NB4 (cell line): ENCODE measurements around the gene CCL16.

Source experiments
- CTCF ChIP-seq: IDR thresholded peaks from one replicate; pipeline ENCODE4 v1.5.1; 2012; ENCODE audit warnings: low read depth, low read length
- MAX ChIP-seq: IDR thresholded peaks from 2 replicates; pipeline ENCODE4 v1.6.1; 2011; ENCODE audit warnings: low read depth, low read length
- MYC ChIP-seq: IDR thresholded peaks from 2 replicates; pipeline ENCODE4 v1.6.1; 2011; ENCODE audit warnings: low read depth, low read length
- POLR2A ChIP-seq: IDR thresholded peaks from 2 replicates; pipeline ENCODE4 v1.6.1; 2011; ENCODE audit warnings: mild to moderate bottlenecking; ENCODE audit not compliant: insufficient read length; ENCODE audit errors: extremely low read depth

DNA sequence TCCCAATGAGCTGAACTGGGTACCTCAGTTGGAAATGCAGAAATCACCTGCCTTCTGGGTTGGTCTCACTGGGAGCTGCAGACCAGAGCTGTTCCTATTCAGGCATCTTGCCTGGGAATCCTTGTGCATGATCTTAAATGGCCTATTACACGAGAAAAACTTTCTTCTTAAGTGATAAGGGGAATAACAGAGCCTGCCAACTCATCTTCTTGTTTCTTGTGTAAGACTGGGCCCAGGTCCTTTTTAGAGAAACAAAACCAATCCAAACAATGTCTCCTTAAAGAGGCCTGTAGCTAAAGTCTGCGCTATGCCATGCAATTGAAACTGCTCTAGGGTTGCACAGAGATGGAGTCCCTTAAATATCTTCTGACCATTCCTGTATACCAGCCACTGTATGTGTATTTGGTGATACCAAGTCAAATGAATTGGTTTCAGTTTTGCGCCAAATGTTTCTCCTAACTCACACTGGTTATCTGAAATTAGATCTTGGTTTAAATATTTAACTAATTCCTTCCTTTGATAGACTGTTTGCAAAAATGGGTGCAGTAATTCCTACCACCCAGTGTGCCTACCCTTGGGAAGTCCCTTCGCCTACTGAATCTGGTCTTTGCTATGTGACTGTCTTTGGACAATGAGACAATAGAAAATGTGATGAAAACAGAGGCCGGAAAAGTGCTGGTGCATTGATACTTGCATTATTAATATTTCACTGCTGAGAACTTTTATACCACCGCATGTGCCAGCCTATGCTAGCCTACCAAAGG lies 43.0 kb upstream of the CCL16 start:
- TF ChIP-seq CTCF, result no peak
- TF ChIP-seq POLR2A, result no peak
- no peak for TF ChIP-seq MAX
- TF ChIP-seq MYC, result no peak
